Erythroblast (primary cell): Measurements from ENCODE around the gene KCNE3.

Experiments used
- DNase-seq, 2 experiments: peaks; one replicate each; lab custom pipeline; 2025; lab: John Stamatoyannopoulos, UW
- GATA1 ChIP-seq: IDR thresholded peaks from 2 replicates; pipeline ENCODE4 v1.6.1; 2011; ENCODE audit warnings: low read depth, mild to moderate bottlenecking, control low read depth, low read length, moderate library complexity
- POLR2A ChIP-seq: IDR thresholded peaks from 2 replicates; pipeline ENCODE4 v1.6.1; 2011; ENCODE audit warnings: mild to moderate bottlenecking, low read length

Gene KCNE3

DNA sequence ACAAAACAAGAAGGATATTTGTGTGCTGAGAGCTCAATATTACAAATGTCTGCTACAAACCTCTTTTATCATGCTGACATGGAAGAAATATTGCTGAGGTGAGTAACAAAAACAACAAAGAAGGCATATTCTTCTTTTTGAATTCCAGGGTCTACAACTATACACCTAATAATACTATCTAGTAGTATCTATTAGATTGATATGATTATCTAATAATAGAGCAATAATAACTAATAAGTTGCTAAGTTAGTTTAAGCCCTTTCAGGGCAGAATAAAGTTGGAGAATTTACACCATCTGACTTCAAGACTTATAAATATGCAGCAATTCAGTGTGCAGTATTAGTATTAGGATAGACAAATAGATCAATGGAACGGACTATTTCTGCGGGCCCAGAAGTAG, 57.7 kb downstream of the KCNE3 start:
- TF ChIP-seq GATA1: no peak
- no peak for TF ChIP-seq POLR2A
- DNase-seq: no peak
